H9 (cell line): Measurements from ENCODE around the gene AMN. TPM values are rescaled to one million over a fixed set of nuclear protein-coding genes. Genes with fewer than 3 reads are reported as not detected.

Experiments used
- DNase-seq: peaks from one replicate; pipeline ENCODE4 v3.0.0-alpha.2; 2017
- H2AFZ ChIP-seq: one replicate; pipeline ENCODE4 v1.6.1; 2013; ENCODE audit warnings: mild to moderate bottlenecking, low read length, control low read depth, moderate library complexity
- H2AK5ac ChIP-seq: 2 replicates; pipeline ENCODE4 v1.6.1; 2013; ENCODE audit warnings: low read length, control low read depth, mixed read lengths; ENCODE audit not compliant: insufficient read length
- H2BK120ac ChIP-seq: one replicate; pipeline ENCODE4 v1.6.1; 2013; ENCODE audit warnings: low read depth, mild to moderate bottlenecking, low read length, control low read depth, inconsistent platforms; ENCODE audit not compliant: poor library complexity, severe bottlenecking
- H2BK12ac ChIP-seq: 2 replicates; pipeline ENCODE4 v1.6.1; 2013; ENCODE audit warnings: low read length, control low read depth, mixed read lengths, low read depth; ENCODE audit not compliant: insufficient read length
- H2BK15ac ChIP-seq: 2 replicates; pipeline ENCODE4 v1.6.1; 2013; ENCODE audit warnings: low read depth, low read length, control low read depth
- H2BK20ac ChIP-seq: one replicate; pipeline ENCODE4 v1.6.1; 2013; ENCODE audit warnings: low read depth, mild to moderate bottlenecking, low read length, control low read depth, inconsistent platforms; ENCODE audit not compliant: poor library complexity, severe bottlenecking
- H2BK5ac ChIP-seq: 2 replicates; pipeline ENCODE4 v1.6.1; 2013; ENCODE audit warnings: low read length, control low read depth, mixed read lengths; ENCODE audit not compliant: insufficient read length
- H3K14ac ChIP-seq: 2 replicates; pipeline ENCODE4 v1.6.1; 2013; ENCODE audit warnings: low read length, control low read depth; ENCODE audit not compliant: insufficient read depth
- H3K18ac ChIP-seq: 2 replicates; pipeline ENCODE4 v1.6.1; 2013; ENCODE audit warnings: low read depth, mild to moderate bottlenecking, mixed read lengths, low read length, control low read depth; ENCODE audit not compliant: insufficient read length
- H3K23ac ChIP-seq: 2 replicates; pipeline ENCODE4 v1.6.1; 2013; ENCODE audit warnings: low read length, control low read depth, mixed read lengths, low read depth; ENCODE audit not compliant: insufficient read length
- H3K23me2 ChIP-seq: 2 replicates; pipeline ENCODE4 v1.6.1; 2013; ENCODE audit warnings: low read depth, mild to moderate bottlenecking, mixed read lengths, low read length, control low read depth; ENCODE audit not compliant: insufficient read length, poor library complexity, severe bottlenecking
- H3K27ac ChIP-seq: 2 replicates; pipeline ENCODE4 v1.5.1; 2013; ENCODE audit warnings: low read length, control low read depth, mixed read lengths, low read depth; ENCODE audit not compliant: insufficient read length
- H3K27me3 ChIP-seq: 2 replicates; pipeline ENCODE4 v1.6.1; 2013; ENCODE audit warnings: low read length, control low read depth, inconsistent platforms; ENCODE audit not compliant: insufficient read depth
- H3K4ac ChIP-seq: 2 replicates; pipeline ENCODE4 v1.6.1; 2013; ENCODE audit warnings: low read depth, mild to moderate bottlenecking, control low read depth, inconsistent platforms, low read length, moderate library complexity
- H3K4me1 ChIP-seq: 2 replicates; pipeline ENCODE4 v1.6.1; 2013; ENCODE audit warnings: low read length, control low read depth, inconsistent platforms; ENCODE audit not compliant: insufficient read depth
- H3K4me2 ChIP-seq: 2 replicates; pipeline ENCODE4 v1.6.1; 2013; ENCODE audit warnings: low read length, control low read depth, mixed read lengths; ENCODE audit not compliant: insufficient read length, insufficient read depth
- H3K56ac ChIP-seq: 2 replicates; pipeline ENCODE4 v1.6.1; 2013; ENCODE audit warnings: low read depth, mild to moderate bottlenecking, mixed read lengths, low read length, control low read depth; ENCODE audit not compliant: insufficient read length
- H3K79me1 ChIP-seq: 2 replicates; pipeline ENCODE4 v1.6.1; 2013; ENCODE audit warnings: low read depth, mild to moderate bottlenecking, moderate library complexity, low read length, control low read depth, inconsistent platforms; ENCODE audit not compliant: insufficient read depth, poor library complexity, severe bottlenecking
- H3K79me2 ChIP-seq: 2 replicates; pipeline ENCODE4 v1.6.1; 2013; ENCODE audit warnings: low read length, control low read depth, inconsistent platforms; ENCODE audit not compliant: insufficient read depth
- H3K9ac ChIP-seq: 2 replicates; pipeline ENCODE4 v1.6.1; 2013; ENCODE audit warnings: low read length, control low read depth, mixed read lengths; ENCODE audit not compliant: insufficient read length; ENCODE audit errors: extremely low read depth
- H3K9me3 ChIP-seq: one replicate; pipeline ENCODE4 v1.6.1; 2013; ENCODE audit warnings: low read depth, low read length, inconsistent platforms; ENCODE audit not compliant: control insufficient read depth
- H3T11ph ChIP-seq: one replicate; pipeline ENCODE4 v1.6.1; 2013; ENCODE audit warnings: mild to moderate bottlenecking, low read length, control low read depth, inconsistent platforms
- H4K20me1 ChIP-seq: one replicate; pipeline ENCODE4 v1.6.1; 2013; ENCODE audit not compliant: control insufficient read depth, insufficient read length, insufficient read depth
- H4K5ac ChIP-seq: 2 replicates; pipeline ENCODE4 v1.6.1; 2013; ENCODE audit warnings: low read depth, mild to moderate bottlenecking, mixed read lengths, low read length, control low read depth; ENCODE audit not compliant: insufficient read length
- H4K8ac ChIP-seq: replicated peaks from 2 replicates; pipeline ENCODE4 v1.6.1; 2013; ENCODE audit warnings: low read length, control low read depth, mixed read lengths, low read depth; ENCODE audit not compliant: insufficient read length
- H4K91ac ChIP-seq: 2 replicates; pipeline ENCODE4 v1.6.1; 2013; ENCODE audit warnings: low read depth, mild to moderate bottlenecking, moderate library complexity, mixed read lengths, low read length, control low read depth; ENCODE audit not compliant: insufficient read length
- H3K27ac Mint-ChIP-seq, 3 experiments: 2 replicates in 2 of 3; 3 replicates in 1 of 3; pipeline ENCODE4 v1.8.0; 2020 to 2021; ENCODE audit warnings: mixed read lengths in 3 of 3, mild to moderate bottlenecking in 1 of 3, moderate library complexity in 1 of 3
- H3K27me3 Mint-ChIP-seq: 2 replicates; pipeline ENCODE4 v1.8.0; 2021; ENCODE audit warnings: low read depth, mild to moderate bottlenecking, moderate library complexity, mixed read lengths
- H3K36me3 Mint-ChIP-seq, 3 experiments: 2 replicates in 2 of 3; 3 replicates in 1 of 3; pipeline ENCODE4 v1.8.0; 2020 to 2021; ENCODE audit warnings: low read depth in 3 of 3, mixed read lengths in 3 of 3; ENCODE audit not compliant: insufficient read depth in 1 of 3
- H3K4me1 Mint-ChIP-seq, 2 experiments: 2 replicates each; pipeline ENCODE4 v1.8.0; 2020; ENCODE audit warnings: mixed read lengths in 2 of 2
- H3K4me3 Mint-ChIP-seq, 2 experiments: 2 replicates in 1 of 2; 3 replicates in 1 of 2; pipeline ENCODE4 v1.8.0; 2020 to 2021; ENCODE audit warnings: mild to moderate bottlenecking in 2 of 2, mixed read lengths in 2 of 2, moderate library complexity in 1 of 2
- H3K9me3 Mint-ChIP-seq, 2 experiments: 2 replicates in 1 of 2; 3 replicates in 1 of 2; pipeline ENCODE4 v1.8.0; 2020; ENCODE audit warnings: mild to moderate bottlenecking in 2 of 2, mixed read lengths in 2 of 2, moderate library complexity in 1 of 2
- WGBS: extraction: QIAGEN DNeasy Blood & Tissue Kit; methylation state at CpG from one replicate; pipeline ENCODE4 v1.1.7; 2013; ENCODE audit warnings: missing lambda C conversion rate, low lambda C conversion rate, mixed read lengths; ENCODE audit not compliant: insufficient read length; ENCODE audit errors: extremely low coverage; 5-methylcytosine and 5-hydroxymethylcytosine counted together
- total RNA-seq: library from RNA; stranded (reverse); gene quantifications from 2 replicates; pipeline ENCODE4 v1.2.1, GENCODE V29; 2021
- TF ChIP-seq, protein P1 (sequence below): fragments of 200-600 bp; sonication (generic); conservative IDR thresholded peaks from 3 replicates; pipeline ENCODE4 v1.8.0; 2021; ENCODE audit warnings: antibody characterized with exemption, mild to moderate bottlenecking

AMN gene
- total RNA-seq, 1 experiment from 2014 or later: 1.9 TPM

DNA sequence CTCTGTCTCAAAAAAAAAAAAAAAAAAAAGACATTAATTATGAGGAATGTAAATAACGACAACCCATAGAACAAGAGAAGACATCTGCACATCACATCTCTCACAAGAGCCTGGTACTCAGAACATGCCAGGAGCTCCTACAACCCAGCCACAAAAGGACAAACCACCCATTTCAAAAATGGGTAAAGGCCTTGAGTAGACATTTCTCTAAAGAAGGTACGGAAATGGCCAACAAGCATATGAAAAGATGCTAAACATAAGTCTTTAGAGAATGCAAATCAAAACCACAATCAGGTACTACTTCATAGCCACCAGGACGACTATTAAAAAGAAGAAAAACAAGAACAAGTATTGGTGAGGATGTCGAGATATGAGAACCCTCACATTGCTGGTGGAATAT lies 13.3 kb downstream of the AMN start:
- H2AFZ ChIP-seq: no peak overlapping the region
- H2BK20ac ChIP-seq: no peak overlapping the region
- no peak overlapping the region for H3K27ac ChIP-seq
- peaks cover 0 to under 1% of the 10 kb centered on the region in 2 experiments; a peak in 1 of 4 replicates for H3K4me1 Mint-ChIP-seq
- H3K79me2 ChIP-seq: no peaks in the 10 kb centered on the region
- no peak overlapping the region for H4K91ac ChIP-seq
- peaks cover 14 to 71% (median 39%) of the 10 kb centered on the region in 3 experiments; a peak in 6 of 7 replicates for H3K36me3 Mint-ChIP-seq
- H2BK15ac ChIP-seq: no peak overlapping the region
- H3K4me1 ChIP-seq: no peaks in the 10 kb centered on the region
- no peaks in the 10 kb centered on the region for H4K20me1 ChIP-seq
- H2BK120ac ChIP-seq: no peak overlapping the region
- H3K4me3 Mint-ChIP-seq: no peak overlapping the region
- no peak overlapping the region for H3K14ac ChIP-seq
- H3K9ac ChIP-seq: no peak overlapping the region
- H3K56ac ChIP-seq: no peak overlapping the region
- no peaks in the 10 kb centered on the region for H3K23me2 ChIP-seq
- H3K9me3 Mint-ChIP-seq: no peaks in the 10 kb centered on the region
- no peaks in the 10 kb centered on the region for H3K27me3 ChIP-seq
- H4K8ac ChIP-seq: no peak overlapping the region
- H4K5ac ChIP-seq: no peak overlapping the region
- H3K4me2 ChIP-seq: no peak overlapping the region
- no peak overlapping the region for H2BK5ac ChIP-seq
- no peak for DNase-seq
- H3K18ac ChIP-seq: no peak overlapping the region
- H3T11ph ChIP-seq: no peak overlapping the region
- no CpG with 5 or more reads among the region's 4 CpGs for WGBS
- H3K27me3 Mint-ChIP-seq: peaks cover 7% of the 10 kb centered on the region
- no peak overlapping the region for H3K4ac ChIP-seq
- TF ChIP-seq, protein P1, sequence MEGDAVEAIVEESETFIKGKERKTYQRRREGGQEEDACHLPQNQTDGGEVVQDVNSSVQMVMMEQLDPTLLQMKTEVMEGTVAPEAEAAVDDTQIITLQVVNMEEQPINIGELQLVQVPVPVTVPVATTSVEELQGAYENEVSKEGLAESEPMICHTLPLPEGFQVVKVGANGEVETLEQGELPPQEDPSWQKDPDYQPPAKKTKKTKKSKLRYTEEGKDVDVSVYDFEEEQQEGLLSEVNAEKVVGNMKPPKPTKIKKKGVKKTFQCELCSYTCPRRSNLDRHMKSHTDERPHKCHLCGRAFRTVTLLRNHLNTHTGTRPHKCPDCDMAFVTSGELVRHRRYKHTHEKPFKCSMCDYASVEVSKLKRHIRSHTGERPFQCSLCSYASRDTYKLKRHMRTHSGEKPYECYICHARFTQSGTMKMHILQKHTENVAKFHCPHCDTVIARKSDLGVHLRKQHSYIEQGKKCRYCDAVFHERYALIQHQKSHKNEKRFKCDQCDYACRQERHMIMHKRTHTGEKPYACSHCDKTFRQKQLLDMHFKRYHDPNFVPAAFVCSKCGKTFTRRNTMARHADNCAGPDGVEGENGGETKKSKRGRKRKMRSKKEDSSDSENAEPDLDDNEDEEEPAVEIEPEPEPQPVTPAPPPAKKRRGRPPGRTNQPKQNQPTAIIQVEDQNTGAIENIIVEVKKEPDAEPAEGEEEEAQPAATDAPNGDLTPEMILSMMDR: no peak
- no peak overlapping the region for H2BK12ac ChIP-seq
- no peaks in the 10 kb centered on the region for H3K9me3 ChIP-seq
- no peak overlapping the region for H3K23ac ChIP-seq
- no peak overlapping the region for H2AK5ac ChIP-seq
- H3K79me1 ChIP-seq: no peaks in the 10 kb centered on the region
- no peak overlapping the region for H3K27ac Mint-ChIP-seq
